Type B pancreatic cell (in vitro differentiated cells): Measurements from ENCODE around the gene LSS. TPM values are rescaled to one million over a fixed set of nuclear protein-coding genes. Genes with fewer than 3 reads are reported as not detected.
A peak's percentile ranks its signal among the peaks of the same experiment; 100 is the strongest.
"Not testable (repeated sequence)": the region's sequence is repeated elsewhere in the genome, so short reads cannot be mapped to it uniquely, and the experiment has no call there.

ENCODE experiments used
- DNase-seq: peaks from one replicate; pipeline ENCODE4 v3.0.0; 2021; ENCODE audit warnings: mixed read lengths; ENCODE audit not compliant: unreplicated experiment; ENCODE audit errors: extremely low spot score
- H3K27ac Mint-ChIP-seq: 2 replicates; pipeline ENCODE4 v1.8.0; 2021; ENCODE audit warnings: mild to moderate bottlenecking, mixed read lengths
- H3K27me3 Mint-ChIP-seq: 2 replicates; pipeline ENCODE4 v1.8.0; 2021; ENCODE audit warnings: mixed read lengths
- H3K36me3 Mint-ChIP-seq: 2 replicates; pipeline ENCODE4 v1.8.0; 2021; ENCODE audit warnings: mixed read lengths
- H3K4me1 Mint-ChIP-seq: one replicate; pipeline ENCODE4 v1.8.0; 2021; ENCODE audit warnings: mixed read lengths; ENCODE audit not compliant: unreplicated experiment
- H3K4me3 Mint-ChIP-seq: 2 replicates; pipeline ENCODE4 v1.8.0; 2021; ENCODE audit warnings: mild to moderate bottlenecking, mixed read lengths
- H3K9me3 Mint-ChIP-seq: 2 replicates; pipeline ENCODE4 v1.8.0; 2021; ENCODE audit warnings: mixed read lengths
- CTCF ChIP-seq: fragments of 200-600 bp; sonication (generic); conservative IDR thresholded peaks from 2 replicates; pipeline ENCODE4 v1.5.0; 2021; ENCODE audit warnings: antibody characterized with exemption, mild to moderate bottlenecking
- total RNA-seq: library from RNA; stranded (reverse); gene quantifications from 2 replicates; pipeline ENCODE4 v1.2.1, GENCODE V29; 2021; ENCODE audit warnings: low replicate concordance

LSS gene
- total RNA-seq, 1 donor from 2014 or later: 70.2 TPM

GRCh38 chr21:46187261-46187660 lies 41.3 kb downstream of the LSS start:
- Mint-ChIP-seq H3K4me1 (peaks cover 21% of the 10 kb centered on the region), H3K9me3 (no peaks in the 10 kb centered on the region), H3K36me3 (no peaks in the 10 kb centered on the region), H3K27ac (no peak overlapping the region), H3K27me3 (no peaks in the 10 kb centered on the region), H3K4me3 (no peak overlapping the region)
- TF ChIP-seq CTCF: no peak
- DNase-seq: no peak

- H3K36me3 Mint-ChIP-seq: no peaks in the 10 kb centered on the region
- H3K4me3 Mint-ChIP-seq: peak overlapping the region; percentile 94
- peaks cover 21% of the 10 kb centered on the region for H3K4me1 Mint-ChIP-seq
- no peaks in the 10 kb centered on the region for H3K9me3 Mint-ChIP-seq
- H3K27ac Mint-ChIP-seq: peak overlapping the region; percentile 95
- DNase-seq: no peak
- TF ChIP-seq CTCF: no peak
- no peaks in the 10 kb centered on the region for H3K27me3 Mint-ChIP-seq
These were observed 42.9 kb downstream of the LSS start for GRCh38 chr21:46185716-46186115.

- Mint-ChIP-seq H3K36me3 (no peaks in the 10 kb centered on the region), H3K4me1 (peaks cover 21% of the 10 kb centered on the region), H3K4me3 (peak overlapping the region; percentile 94), H3K27ac (peak overlapping the region; percentile 95), H3K9me3 (no peaks in the 10 kb centered on the region), H3K27me3 (no peaks in the 10 kb centered on the region)
- DNase-seq: peak; percentile 86
- TF ChIP-seq CTCF: no peak
These were observed 43.7 kb downstream of the LSS start for GRCh38 chr21:46184625-46185555.

- peak; percentile 70 for DNase-seq
- peak within 1 kb of the TSS; percentile 95 for H3K27ac Mint-ChIP-seq
- H3K36me3 Mint-ChIP-seq: no peaks in the 10 kb centered on the region
- H3K4me1 Mint-ChIP-seq: peaks cover 16% of the 10 kb centered on the region
- no peak for TF ChIP-seq CTCF
- no peaks in the 10 kb centered on the region for H3K9me3 Mint-ChIP-seq
- H3K4me3 Mint-ChIP-seq: peak within 1 kb of the TSS; percentile 94
- no peaks in the 10 kb centered on the region for H3K27me3 Mint-ChIP-seq
These were observed 44.5 kb downstream of the LSS start, which contains the start of gene SPATC1L for GRCh38 chr21:46183910-46184624. SPATC1L (minus strand) TSS chr21:46184459; CDS start chr21:46182816, 1,643 bp downstream.

GRCh38 chr21:46183337-46183909 lies 45.2 kb downstream of the LSS start:
- not testable (repeated sequence) for H3K4me1 Mint-ChIP-seq, H3K9me3 Mint-ChIP-seq, DNase-seq, H3K36me3 Mint-ChIP-seq, H3K27ac Mint-ChIP-seq, H3K27me3 Mint-ChIP-seq
- peak overlapping the region; percentile 82 for H3K4me3 Mint-ChIP-seq
